Cerebellar cortex (tissue), 1 donor: ENCODE data around the gene BCAT1.

ENCODE experiments used
- DNase-seq: peaks from one replicate; pipeline ENCODE4 v3.0.0-alpha.2; 2015; ENCODE audit warnings: low spot score

Gene BCAT1

DNA sequence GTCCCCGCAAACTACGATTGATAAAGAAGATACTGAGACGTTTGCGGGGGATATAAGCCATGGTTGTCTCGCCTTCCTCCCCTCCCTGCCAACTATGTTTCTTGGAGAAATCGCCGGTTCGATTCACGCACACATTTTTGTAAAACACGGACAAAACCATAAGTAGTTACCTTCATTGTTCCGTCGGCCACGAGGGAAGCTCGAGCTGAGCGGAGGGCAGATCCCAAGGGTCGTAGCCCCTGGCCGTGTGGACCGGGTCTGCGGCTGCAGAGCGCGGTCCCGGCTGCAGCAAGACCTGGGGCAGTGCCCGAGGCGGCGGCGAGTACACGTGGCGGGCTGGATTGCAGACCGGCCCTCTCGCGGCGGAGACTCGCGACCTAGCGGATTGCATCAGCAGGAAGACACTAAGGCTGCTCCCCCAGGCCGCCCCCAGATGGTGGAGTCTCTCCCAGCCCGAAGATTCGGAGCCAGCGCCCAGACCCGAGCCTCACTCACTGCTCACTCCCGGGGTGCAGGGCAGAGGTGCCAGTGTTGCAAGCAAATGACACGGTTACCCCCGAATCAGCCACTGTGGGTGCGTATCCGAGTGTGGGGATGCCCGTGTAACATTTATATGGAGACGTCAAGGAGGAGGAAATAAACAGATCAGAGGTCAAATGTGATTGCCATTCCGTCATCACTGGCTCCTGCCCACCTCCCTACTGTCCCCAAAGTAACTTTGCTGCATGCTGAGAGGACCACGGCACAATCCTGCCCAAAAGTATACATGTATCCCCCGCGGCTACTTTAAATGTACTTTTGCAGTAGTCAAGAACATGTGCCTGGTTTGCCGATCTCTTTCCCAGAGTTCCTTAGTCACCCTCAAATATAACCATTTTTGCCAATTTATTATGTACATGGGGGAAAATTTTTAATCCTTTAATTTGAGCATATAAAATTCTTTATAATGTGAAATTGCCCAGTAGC lies at the start of gene BCAT1:
Gene BCAT1, minus strand, starts transcription at position 345 of the 966 bp plus-strand sequence. Its CDS starts 169 bp downstream, at position 176.
- DNase-seq: no peak

DNA sequence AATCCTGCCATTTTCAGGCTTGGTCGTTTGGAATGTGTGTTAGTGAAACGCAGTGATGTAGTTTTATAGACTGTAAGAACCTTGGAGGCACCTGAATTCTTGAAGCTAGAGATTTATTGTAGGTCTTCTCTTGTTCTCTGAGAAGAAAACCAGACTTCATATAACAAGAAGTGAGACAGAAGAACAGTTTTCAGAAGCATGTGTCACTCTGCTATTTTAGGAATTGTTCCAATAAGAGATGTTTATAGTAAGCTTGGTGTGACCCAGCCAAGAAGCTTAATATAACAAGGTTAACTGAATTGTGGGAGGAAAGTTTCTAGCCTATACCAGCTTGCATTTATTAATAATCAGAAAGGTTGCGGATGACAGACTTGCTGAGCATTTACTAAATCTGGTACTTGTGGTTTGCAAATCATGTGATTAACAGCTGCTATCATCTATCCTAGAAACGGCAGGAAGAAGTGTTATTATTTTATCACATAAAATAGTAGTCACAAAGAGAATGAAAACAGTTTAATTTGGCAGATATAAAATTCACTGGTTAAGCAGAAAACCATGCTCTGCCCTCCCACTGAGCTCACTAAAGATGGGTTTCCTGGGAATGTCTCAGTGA lies 49.2 kb upstream of the BCAT1 start:
- DNase-seq: no peak

GRCh38 chr12:24997496-24997895 lies 48.6 kb upstream of the BCAT1 start:
- DNase-seq: no peak

DNA sequence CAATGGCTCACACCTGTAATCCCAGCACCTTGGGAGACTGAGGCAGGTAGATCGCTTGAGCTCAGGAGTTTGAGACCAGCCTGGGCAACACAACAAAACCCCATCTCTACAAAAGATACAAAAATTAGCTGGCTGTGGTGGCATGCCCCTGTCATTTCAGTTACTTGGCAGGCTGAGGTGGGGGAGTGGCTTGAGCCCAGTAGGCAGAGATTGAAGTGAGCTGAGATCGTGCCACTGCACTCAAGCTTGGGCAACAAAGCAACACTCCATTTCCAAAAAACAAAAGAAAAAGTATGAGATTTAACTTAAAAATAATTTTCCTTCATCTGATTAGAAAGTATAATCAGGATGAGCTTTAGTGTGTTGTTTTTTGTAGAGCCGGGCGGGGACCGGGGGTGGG lies 47.9 kb upstream of the BCAT1 start:
- DNase-seq: no peak

DNA sequence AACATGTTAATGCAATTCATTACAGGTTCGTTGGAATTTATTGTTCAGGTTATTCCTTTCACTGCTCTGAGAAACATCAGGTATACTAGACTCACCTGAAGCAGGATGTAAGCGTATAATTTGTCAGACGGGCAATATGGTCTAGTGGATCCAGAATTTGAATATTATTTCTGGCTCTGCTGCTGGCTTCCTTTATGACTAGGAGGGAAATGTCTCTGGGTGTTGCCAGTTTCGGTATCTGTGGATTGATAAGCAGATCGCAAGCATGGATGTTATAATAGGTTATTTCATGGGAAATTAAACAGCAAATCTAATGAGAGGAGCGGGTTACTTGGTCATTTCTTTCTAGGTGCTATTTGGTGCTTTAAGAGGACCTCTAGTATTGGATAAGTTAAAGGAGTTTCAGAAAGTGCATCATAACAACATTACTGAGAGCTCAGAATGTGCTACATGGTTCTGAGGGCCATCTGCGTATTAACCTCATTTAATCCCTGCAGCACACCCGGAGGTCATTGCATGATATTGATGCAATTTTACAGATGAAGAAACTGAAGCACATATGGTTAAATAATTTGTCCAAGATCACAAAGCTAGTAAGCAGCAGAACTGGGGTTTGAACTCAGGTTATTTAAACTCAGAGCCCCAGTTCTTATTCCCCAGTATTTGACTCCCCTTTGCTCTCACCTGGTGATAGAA lies 47.3 kb upstream of the BCAT1 start:
- no peak for DNase-seq

GRCh38 chr12:24993793-24994192 lies 44.9 kb upstream of the BCAT1 start:
- peak; percentile 77 for DNase-seq

- peak; percentile 79 for DNase-seq
These were observed 42.5 kb upstream of the BCAT1 start for GRCh38 chr12:24991209-24992049.

DNA sequence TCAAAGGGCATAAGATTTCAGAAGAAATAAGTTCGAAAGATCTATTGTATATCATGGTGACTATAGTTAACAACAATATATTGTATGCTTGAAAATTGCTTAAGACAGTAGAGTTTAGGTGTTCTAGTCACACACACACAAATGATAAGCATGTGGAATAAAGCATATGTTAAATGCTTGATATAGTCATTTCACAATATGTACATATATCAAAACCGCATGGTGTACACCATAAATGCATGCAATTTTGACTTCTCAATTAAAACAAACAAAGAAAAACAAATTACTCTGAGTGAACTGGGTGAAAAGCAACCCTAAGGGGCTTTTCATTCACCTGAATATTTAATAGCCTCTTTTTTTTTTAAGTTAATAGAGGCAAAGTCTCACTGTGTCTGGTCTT lies 40.3 kb upstream of the BCAT1 start:
- no peak for DNase-seq

- no peak for DNase-seq
These were observed 33.3 kb upstream of the BCAT1 start for GRCh38 chr12:24982250-24982649.

GRCh38 chr12:24979976-24980730 lies 31.3 kb upstream of the BCAT1 start:
- DNase-seq: no peak

DNA sequence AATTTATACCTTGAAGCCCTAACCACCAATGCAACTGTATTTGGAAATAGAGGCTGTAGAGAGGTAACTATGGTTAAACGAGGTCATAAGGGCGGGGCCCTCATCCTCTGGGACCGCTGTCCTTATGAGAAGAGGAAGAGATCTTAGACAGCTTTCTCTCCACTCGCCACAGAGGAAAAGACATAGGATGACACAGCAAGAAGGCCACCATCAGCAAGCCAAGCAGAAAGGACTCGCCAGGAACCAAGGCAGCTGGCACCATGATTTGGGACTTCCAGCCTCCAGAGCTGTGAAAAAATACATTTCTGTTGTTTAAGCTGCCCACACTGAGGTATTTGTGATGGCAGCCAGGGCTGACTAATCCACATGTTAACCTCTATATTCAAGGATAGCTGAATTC lies 30.4 kb upstream of the BCAT1 start:
- DNase-seq: no peak

DNA sequence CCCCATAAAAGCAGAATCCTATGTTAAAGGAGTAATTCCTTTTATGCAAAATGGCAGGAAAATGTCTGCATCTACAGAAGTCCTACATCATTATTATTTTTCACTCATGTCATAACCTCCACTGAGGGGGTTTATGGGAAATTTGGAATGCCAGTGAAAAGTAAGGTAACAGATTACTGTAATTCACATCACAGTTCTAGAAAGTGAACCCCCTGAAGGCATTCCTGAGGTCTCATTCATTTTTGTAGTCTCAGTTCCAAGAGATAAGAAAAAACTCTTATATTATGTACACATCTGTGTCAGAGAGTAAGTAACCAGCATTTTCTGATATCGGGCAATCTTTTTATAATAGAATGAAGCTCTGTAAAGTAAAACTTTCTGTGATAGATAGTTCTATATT lies 28.8 kb upstream of the BCAT1 start:
- DNase-seq: no peak

DNA sequence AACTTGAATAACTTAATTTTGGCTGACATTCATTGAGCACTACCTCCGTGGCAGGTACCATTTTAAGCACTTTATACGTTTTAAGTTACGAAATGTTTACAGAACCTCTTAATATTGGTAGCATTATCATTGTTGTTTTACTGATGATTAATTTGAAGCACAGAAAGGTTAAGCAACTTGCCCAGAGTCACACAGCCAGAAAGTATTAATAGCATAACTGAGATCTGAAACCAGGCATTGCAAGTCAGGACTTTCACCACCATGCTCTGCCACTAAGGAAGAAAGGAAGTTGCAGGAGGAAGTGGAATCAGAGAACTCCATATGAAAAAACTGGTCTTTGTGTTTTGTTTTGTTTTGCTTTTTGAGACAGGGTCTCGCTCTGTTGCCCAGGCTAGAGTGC lies 28.2 kb upstream of the BCAT1 start:
- DNase-seq: no peak

DNA sequence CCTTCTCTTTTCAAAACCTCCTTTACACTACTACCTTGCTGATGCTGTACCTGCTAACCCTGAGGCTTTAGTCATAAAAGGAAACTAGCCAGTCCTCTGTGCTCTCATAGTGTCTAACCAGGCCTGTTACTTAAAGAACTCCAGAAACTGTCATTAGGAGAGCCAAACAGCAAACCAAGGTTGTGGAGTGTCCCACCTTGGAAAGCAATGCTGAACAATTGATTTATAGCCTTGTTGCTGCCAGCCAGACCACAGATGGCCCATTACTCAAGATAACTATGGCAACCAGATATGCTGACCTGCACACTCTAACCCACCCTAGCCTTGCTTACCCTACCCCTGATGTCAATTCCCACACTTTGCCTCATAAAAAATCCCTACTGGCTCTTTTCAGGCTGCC lies 26.5 kb upstream of the BCAT1 start:
- no peak for DNase-seq

DNA sequence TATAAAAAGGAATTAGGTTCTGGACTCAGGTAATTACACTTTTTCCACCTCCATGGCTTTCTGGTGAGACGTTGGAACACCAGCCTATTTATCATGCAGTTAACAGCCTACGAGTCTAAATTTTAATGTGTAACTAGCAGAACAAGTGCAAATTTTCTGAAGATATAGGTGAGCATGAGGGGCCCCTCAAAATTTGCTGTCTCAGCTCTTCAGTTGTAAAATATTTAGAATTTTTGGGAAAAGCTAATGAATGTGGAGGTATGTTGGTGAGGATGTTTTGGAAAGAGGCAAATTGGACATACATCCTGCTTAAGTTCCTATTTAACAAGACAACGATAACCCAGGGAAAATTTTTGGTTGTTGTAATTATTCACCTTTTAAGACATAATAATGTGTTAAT lies 25.3 kb upstream of the BCAT1 start:
- no peak for DNase-seq

DNA sequence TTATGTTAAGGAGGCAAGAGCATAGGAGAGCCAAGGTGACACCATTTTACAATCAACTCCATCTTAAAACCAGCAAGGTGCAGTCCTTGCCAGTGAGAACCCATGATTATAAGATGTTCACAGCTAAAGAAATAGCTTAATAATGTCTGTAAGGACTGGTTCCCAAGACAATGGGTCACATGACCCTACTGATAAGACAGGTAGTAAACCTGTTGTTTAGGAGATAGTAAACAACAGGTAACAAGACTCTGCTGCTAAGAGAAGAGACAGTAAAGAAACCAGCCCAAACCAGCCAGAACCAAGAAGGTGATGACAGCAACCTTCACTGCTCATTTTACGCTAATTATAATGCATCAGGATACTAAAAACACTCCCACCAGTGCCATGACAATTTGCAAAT lies 23.2 kb upstream of the BCAT1 start:
- no peak for DNase-seq

DNA sequence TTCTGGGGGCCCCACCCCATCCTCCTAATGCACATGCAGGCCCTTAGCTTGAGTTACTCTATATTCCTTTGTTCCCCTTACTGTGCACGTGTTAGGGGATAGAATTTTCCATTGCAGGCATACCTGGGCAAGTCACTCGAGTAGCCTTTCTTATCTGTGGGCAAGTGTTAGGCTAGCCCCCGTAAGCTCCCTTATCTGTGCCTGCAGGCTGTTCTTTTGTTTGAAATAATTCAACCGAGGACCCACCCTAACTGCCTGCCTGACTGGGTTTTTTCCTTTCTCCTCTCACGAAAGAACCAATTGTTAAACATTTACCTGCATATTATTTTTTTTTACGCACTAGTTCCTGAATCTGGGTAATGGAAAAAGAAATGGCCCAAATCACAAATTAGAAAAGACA lies 21.3 kb upstream of the BCAT1 start:
- DNase-seq: no peak

- no peak for DNase-seq
These were observed 18.2 kb upstream of the BCAT1 start for GRCh38 chr12:24966951-24967564.

DNA sequence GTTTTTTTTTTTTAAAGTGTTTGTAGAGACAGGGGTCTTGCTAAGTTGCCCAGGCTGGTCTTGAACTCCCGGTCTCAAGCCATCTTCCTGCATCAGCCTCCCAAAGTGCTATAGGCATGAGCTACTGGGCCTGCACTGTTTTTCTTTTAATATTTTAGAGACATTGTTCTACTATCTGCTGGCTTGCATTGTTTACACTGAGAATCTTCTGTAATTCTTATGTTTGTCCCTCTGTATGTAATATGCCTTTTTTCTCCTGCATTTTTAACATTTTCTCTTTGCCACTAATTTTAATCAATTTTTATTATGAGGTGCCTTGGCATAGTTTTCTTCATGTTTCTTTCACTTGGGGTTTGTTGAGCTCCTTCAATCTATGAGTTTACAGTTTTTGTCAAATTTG lies 15.4 kb upstream of the BCAT1 start:
- no peak for DNase-seq

GRCh38 chr12:24960222-24960855 lies 11.4 kb upstream of the BCAT1 start:
- no peak for DNase-seq
